Lung (tissue), 12 donors: ENCODE results near the gene CALD1. TPM values are rescaled to one million over a fixed set of nuclear protein-coding genes. Genes with fewer than 3 reads are reported as not detected.

Source experiments
- ATAC-seq: fragments of 200-7000 bp; cut with Tn5 transposase; one replicate; pipeline ENCODE4 v1.9.1; 2020; ENCODE audit warnings: moderate number of reproducible peaks; ENCODE audit not compliant: insufficient read depth, low FRiP score
- DNase-seq, 3 donors: peaks; one replicate each; pipeline ENCODE4 v3.0.0-alpha.2; 2013 to 2017
- H3K27ac ChIP-seq, 2 donors: one replicate each; pipeline ENCODE4 v1.5.1; 2013; ENCODE audit warnings: mild to moderate bottlenecking in 2 of 2, moderate library complexity in 2 of 2, control low read depth in 1 of 2, inconsistent platforms in 1 of 2, low read depth in 1 of 2, low read length in 1 of 2
- H3K27me3 ChIP-seq, 3 donors: one replicate each; pipeline ENCODE4 v1.5.1; 2013; ENCODE audit warnings: low read length in 2 of 3; ENCODE audit not compliant: control insufficient read depth in 3 of 3, insufficient read depth in 3 of 3
- H3K36me3 ChIP-seq, 4 donors: one replicate each; pipeline ENCODE4 v1.5.1; 2013; ENCODE audit warnings: low read length in 4 of 4, mild to moderate bottlenecking in 1 of 4, moderate library complexity in 1 of 4; ENCODE audit not compliant: control insufficient read depth in 4 of 4, insufficient read depth in 4 of 4
- H3K4me1 ChIP-seq, 5 donors: one replicate each; pipeline ENCODE4 v1.5.1; 2013; ENCODE audit warnings: low read length in 5 of 5, mild to moderate bottlenecking in 2 of 5, moderate library complexity in 1 of 5; ENCODE audit not compliant: control insufficient read depth in 5 of 5, insufficient read depth in 5 of 5
- H3K4me3 ChIP-seq: one replicate; pipeline ENCODE4 v1.5.1; 2013; ENCODE audit warnings: mild to moderate bottlenecking, control low read depth, moderate library complexity
- H3K9ac ChIP-seq, 2 donors: one replicate each; pipeline ENCODE4 v1.5.1; 2013; ENCODE audit warnings: low read length in 2 of 2, control low read depth in 1 of 2; ENCODE audit not compliant: insufficient read depth in 1 of 2
- H3K9me3 ChIP-seq, 4 donors: one replicate each; pipeline ENCODE4 v1.5.1; 2013; ENCODE audit warnings: low read length in 3 of 4, mild to moderate bottlenecking in 1 of 4, moderate library complexity in 1 of 4; ENCODE audit not compliant: control insufficient read depth in 4 of 4, insufficient read depth in 3 of 4
- WGBS, 2 donors: extraction: QIAGEN DNeasy Blood & Tissue Kit; methylation state at CpG; one replicate each; pipeline ENCODE4 v1.1.7; 2013; 5-methylcytosine and 5-hydroxymethylcytosine counted together
- polyA plus RNA-seq, 2 donors: library from polyadenylated mRNA; stranded (reverse); fragments of 200-250 nt; gene quantifications; one replicate each; pipeline ENCODE4 v1.2.1, GENCODE V29; 2013
- total RNA-seq, 2 donors: library from RNA; depleted of rRNA in 1 of 2; stranded (reverse); fragments of >200 nt in 1 of 2; gene quantifications; one replicate each; pipeline ENCODE4 v1.2.1, GENCODE V29; 2014 to 2021
- TF ChIP-seq, protein P1 (sequence below): IDR thresholded peaks from 2 replicates; pipeline ENCODE4 v1.5.1; 2012; ENCODE audit warnings: mild to moderate bottlenecking; ENCODE audit errors: control extremely low read depth, extremely low read depth
- donor health status: control.
- donor health status: control.
- donor health status: Bipolar disorder and iron deficiency.
- donor health status: healthy.
- donor health status: DM: yes; HTN: yes; CAD: no.

CALD1 gene
- total and polyA plus RNA-seq, 4 donors, result 56.4 to 173 (median 92.0) TPM

DNA sequence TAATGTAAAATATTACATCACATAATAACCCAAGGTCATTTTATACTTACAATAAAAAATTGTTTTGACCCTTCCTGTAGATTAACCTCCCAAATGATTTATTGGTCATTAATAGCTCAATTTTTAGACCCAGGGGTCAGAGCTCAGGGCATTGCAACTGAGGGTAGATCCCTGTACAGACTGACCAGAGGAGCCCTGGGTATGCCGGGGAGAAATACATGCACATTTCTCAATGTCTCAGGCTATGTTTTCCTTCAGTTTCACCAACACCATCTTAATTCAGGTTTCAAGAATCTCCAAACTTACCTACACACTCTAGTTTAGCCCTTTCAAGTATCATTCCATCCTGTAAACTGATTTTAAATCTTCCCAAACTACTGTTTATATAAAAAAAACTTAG is 46.2 kb downstream of the CALD1 start:
- DNase-seq (no peak), ATAC-seq (no peak)
- H3K9me3 ChIP-seq, result no peaks in the 10 kb centered on the region
- H3K9ac ChIP-seq, result no peak overlapping the region
- H3K4me3 ChIP-seq, result no peak overlapping the region
- no peaks in the 10 kb centered on the region for H3K27me3 ChIP-seq
- 91 to 97% methylated on average over 1 of the region's 1 CpG for WGBS, 2 donors
- TF ChIP-seq, protein P1, sequence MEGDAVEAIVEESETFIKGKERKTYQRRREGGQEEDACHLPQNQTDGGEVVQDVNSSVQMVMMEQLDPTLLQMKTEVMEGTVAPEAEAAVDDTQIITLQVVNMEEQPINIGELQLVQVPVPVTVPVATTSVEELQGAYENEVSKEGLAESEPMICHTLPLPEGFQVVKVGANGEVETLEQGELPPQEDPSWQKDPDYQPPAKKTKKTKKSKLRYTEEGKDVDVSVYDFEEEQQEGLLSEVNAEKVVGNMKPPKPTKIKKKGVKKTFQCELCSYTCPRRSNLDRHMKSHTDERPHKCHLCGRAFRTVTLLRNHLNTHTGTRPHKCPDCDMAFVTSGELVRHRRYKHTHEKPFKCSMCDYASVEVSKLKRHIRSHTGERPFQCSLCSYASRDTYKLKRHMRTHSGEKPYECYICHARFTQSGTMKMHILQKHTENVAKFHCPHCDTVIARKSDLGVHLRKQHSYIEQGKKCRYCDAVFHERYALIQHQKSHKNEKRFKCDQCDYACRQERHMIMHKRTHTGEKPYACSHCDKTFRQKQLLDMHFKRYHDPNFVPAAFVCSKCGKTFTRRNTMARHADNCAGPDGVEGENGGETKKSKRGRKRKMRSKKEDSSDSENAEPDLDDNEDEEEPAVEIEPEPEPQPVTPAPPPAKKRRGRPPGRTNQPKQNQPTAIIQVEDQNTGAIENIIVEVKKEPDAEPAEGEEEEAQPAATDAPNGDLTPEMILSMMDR, result no peak
- peaks cover 0 to 30% (median 0%) of the 10 kb centered on the region in 5 donors for H3K4me1 ChIP-seq
- peak overlapping the region in 1 of 2 donors; percentile 13 for H3K27ac ChIP-seq
- H3K36me3 ChIP-seq, result no peaks in the 10 kb centered on the region

DNA sequence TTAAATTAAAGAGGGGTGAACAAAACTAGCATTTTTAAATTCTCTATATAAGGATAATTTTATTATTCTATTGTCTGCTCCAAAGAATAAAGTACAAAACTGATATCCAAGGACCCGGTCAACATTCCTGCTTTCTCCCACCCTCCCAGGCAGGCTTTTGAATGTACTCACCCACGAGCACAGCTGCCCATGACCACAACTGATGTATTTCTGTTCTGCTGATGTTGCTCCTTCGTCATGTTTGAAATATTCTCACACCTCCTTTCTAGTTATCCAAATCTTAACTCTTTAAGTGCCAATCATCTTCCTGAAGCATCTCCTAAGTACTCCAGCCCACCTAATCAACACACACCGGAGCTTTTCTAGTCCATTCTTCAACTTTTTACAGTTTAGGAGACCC is 46.7 kb downstream of the CALD1 start:
- no peak overlapping the region for H3K4me3 ChIP-seq
- H3K27ac ChIP-seq, result peak overlapping the region in 1 of 2 donors; percentile 81
- 66 to 74% methylated on average over 4 of the region's 4 CpGs for WGBS, 2 donors
- TF ChIP-seq, protein P1, result no peak
- H3K36me3 ChIP-seq, result no peaks in the 10 kb centered on the region
- H3K4me1 ChIP-seq, result peaks cover 0 to 30% (median 0%) of the 10 kb centered on the region in 5 donors
- H3K9me3 ChIP-seq, result no peaks in the 10 kb centered on the region
- no peaks in the 10 kb centered on the region for H3K27me3 ChIP-seq
- H3K9ac ChIP-seq, result no peak overlapping the region
- DNase-seq (no peak), ATAC-seq (no peak)

DNA sequence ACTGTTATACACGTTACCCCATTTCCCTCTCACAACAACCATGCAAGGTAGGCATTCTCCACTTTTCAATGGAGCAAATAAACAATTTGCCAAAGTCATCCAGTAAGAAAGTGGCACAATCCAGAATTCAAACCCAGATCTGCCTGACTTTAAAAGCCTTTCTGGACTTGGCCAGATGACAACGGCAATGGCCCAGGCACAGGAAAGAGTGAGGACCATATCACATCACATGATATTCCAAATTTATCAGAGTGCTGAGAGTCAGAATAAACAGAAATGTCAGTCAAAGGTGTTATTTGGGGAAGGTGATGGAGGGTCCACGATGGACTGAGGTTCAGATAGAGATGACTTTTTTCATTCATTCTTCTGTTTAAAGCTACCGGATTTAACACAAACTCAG is 48.0 kb downstream of the CALD1 start:
- 85 to 91% methylated on average over 4 of the region's 4 CpGs for WGBS, 2 donors

More for the DNA sequence above, 48.0 kb downstream of the CALD1 start:
- TF ChIP-seq, protein P1, result no peak
- no peaks in the 10 kb centered on the region for H3K27me3 ChIP-seq
- H3K27ac ChIP-seq, result peak overlapping the region in 1 of 2 donors; percentile 81
- no peak for ATAC-seq
- H3K36me3 ChIP-seq, result no peaks in the 10 kb centered on the region
- no peak for DNase-seq
- no peak overlapping the region for H3K4me3 ChIP-seq
- H3K9me3 ChIP-seq, result no peaks in the 10 kb centered on the region
- peaks cover 0 to 36% (median 0%) of the 10 kb centered on the region in 5 donors for H3K4me1 ChIP-seq
- no peak overlapping the region for H3K9ac ChIP-seq
